ENCODE measurements around the gene KRT76.

Gene KRT76

GRCh38 chr12:52817699-52818238 is 40.6 kb upstream of the KRT76 start:
- no peak for TF ChIP-seq JUND (IDR thresholded peaks at IDR 0.05; ENCODE audit: low read depth)
- in situ Hi-C loops (cut with HindIII; ENCODE audit: low pct_unique_long_range_greater_than_20kb, low sequenced_read_pairs), result no loop called here
- DNase-seq (ENCODE audit: low read depth in 1 of 2, low spot score in 1 of 2), result no peak

DNA sequence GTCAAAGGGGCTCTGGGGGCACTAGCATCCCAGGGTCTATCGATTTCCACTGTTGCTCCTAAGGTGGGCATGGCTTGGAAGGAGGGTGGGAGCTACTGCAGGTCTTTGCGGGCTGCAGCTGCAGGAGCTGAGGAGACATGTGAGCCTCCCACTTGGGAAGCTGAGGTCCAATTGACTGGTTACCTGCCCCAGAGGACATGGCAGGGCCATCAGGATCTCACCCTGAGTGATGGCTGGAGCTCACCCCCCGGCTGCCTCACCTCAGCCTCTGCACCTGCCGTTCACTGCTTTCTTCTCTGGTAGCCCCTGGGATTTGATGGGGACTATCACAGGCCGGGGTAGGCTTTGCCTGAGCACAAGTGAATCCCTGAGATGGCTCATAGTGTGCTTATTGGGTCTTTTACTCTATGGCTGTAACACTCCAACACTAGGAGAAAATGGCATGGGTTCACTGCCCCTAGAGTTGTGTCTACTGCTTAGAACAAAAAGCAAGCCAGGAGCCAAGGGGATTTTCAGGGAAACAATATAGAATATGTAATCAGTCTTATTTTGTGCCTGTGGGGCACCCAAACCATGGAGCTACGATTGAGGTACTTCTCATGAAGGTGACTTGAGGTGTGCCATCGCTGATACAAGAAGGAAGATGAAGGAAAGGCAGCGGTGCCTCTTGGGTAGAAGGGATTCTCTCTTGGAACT is 40.0 kb upstream of the KRT76 start:
- in situ Hi-C loops (cut with HindIII; ENCODE audit: low pct_unique_long_range_greater_than_20kb, low sequenced_read_pairs), result no loop called here
- no peak for DNase-seq (ENCODE audit: low read depth in 1 of 2, low spot score in 1 of 2)
- no peak for TF ChIP-seq JUND (IDR thresholded peaks at IDR 0.05; ENCODE audit: low read depth)

DNA sequence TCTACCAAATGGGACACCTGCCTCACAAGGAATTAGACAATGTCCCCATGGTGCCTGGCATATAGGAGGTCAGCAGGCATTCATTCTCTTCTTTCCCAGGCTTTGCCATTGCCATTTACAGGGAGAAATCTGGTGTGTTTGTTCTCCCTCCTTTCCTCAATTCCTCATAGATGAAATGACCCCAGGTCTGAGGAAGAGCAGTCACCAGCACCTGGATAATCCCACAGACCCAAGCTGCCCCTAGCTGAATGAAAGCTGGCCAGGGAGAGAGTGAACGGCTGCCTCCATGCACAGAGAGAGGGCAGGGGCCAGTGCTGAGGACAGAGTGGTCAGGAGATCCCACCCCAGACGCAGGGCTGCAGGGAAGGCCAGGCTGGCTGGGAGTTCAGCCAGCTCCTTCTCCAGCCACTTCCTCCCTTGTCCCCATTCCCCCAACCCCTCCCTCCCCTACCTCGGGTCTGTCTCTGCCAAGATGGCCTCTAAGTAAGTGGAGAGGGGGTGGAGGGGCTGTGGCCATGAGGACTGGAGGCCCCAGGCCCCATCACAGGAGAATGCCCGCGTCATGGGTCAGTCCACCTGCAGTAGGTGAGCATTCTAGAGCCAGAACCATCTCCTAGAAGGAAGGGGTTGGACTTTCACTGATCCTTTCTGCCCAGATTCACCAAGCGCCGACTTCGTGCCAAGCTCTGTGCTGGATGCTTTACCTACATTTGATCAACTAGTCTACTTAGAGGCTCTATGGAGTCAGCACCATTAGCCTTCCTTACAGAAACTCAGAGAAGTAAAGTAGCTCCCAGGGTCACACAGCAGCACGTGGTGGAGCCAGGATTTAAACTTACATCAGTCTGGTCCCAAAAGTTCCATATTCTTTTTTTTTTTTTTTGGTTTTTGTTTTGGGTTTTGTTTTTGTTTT is 38.8 kb upstream of the KRT76 start:
- in situ Hi-C loops (cut with HindIII; ENCODE audit: low pct_unique_long_range_greater_than_20kb, low sequenced_read_pairs), result no loop called here

DNA sequence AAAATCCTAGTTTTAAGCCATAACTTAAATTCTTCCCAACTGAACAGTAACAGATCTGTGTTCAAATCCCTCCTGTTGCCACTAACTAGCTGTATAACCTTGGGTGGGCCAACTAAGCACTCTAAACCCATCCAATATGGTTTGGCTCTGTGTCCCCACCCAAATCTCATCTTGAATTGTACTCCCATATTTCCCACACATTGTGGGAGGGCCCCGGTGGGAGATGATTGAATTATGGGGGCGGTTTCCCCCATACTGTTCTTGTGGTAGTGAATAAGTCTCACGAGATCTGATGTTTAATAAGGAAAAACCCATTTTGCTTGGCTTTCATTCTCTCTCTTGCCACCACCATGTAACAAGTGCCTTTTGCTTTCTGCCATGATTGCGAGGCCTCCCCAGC is 38.0 kb upstream of the KRT76 start:
- no peak for TF ChIP-seq JUND (IDR thresholded peaks at IDR 0.05; ENCODE audit: low read depth)
- DNase-seq (ENCODE audit: low read depth in 1 of 2, low spot score in 1 of 2), result no peak
- in situ Hi-C loops (cut with HindIII; ENCODE audit: low pct_unique_long_range_greater_than_20kb, low sequenced_read_pairs), result no loop called here

More for the DNA sequence above, 38.8 kb upstream of the KRT76 start:
- no peak for DNase-seq (ENCODE audit: low read depth in 1 of 2, low spot score in 1 of 2)
- no peak for TF ChIP-seq JUND (IDR thresholded peaks at IDR 0.05; ENCODE audit: low read depth)

DNA sequence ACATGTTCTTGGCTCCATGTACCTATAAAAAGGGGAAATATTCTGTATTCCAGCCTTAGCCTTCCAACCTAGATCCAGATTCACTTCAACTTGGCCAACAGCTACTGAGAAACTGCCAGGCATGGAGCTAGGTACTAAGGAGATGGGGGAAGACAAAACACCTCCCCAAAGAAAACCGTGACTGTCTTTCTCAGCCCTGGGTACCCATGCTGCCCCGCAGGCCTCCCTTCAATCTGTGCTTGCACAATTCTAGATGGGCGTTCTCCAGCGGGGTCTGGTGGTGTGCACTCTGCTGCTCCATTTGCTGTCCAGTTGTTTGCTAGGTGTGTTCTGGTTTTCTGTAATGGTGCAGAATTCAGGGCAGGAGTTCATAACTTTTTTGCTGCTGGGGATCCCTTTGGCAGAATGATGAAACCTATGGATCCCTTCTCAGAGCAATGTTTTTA is 37.6 kb upstream of the KRT76 start:
- no peak for TF ChIP-seq JUND (IDR thresholded peaks at IDR 0.05; ENCODE audit: low read depth)
- no peak for DNase-seq (ENCODE audit: low read depth in 1 of 2, low spot score in 1 of 2)
- in situ Hi-C loops (cut with HindIII; ENCODE audit: low pct_unique_long_range_greater_than_20kb, low sequenced_read_pairs), result no loop called here

DNA sequence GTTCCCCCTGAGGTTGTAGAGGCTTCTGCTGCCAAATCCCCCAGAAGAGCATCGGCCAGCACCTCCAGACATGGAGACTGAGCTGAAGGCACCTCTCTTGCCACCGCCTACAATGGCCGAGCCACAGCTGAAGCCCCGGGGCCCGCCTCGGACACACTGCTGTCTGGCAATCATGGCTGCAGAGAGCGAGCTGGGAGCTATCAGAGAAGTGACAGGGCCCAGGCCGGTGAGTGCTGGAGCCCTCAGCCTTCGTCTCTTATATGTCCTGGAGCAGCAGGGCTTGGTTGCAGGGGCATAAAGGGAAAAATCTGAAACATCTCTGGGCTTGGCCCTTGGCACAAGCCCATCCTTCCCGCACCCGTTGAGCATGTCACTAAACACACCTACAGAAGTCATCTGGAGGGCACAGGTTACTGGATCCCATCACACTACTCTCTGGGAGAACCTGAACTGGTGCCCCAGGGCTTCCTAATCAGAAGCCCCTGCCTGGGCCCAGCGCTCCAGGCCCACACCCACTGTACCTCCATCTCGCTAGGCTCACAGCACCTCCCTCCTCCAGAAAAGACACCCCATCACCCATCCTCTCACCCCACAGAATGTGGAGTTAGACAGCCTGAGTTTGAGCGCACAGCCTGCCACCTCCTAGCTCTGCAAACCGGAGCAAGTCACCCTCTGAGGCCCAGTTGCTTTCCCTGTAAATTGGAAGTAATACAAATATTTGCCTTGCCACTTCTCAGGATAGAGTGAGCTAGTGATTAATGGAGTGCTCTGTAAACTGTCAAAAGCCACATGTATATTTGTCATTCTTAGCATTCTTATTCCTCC is 37.0 kb upstream of the KRT76 start, which contains the start of gene KRT4:
TSS of gene KRT4 (minus strand) at position 232 of the 825 bp plus-strand sequence. CDS start at position 174, 58 bp downstream.
- TF ChIP-seq JUND (IDR thresholded peaks at IDR 0.05; ENCODE audit: low read depth), result no peak
- in situ Hi-C loops (cut with HindIII; ENCODE audit: low pct_unique_long_range_greater_than_20kb, low sequenced_read_pairs), result no loop called here
- DNase-seq (ENCODE audit: low read depth in 1 of 2, low spot score in 1 of 2), result peak; percentile 62 to 92

GRCh38 chr12:52813203-52813819 is 36.2 kb upstream of the KRT76 start:
- no peak for TF ChIP-seq JUND (IDR thresholded peaks at IDR 0.05; ENCODE audit: low read depth)
- no peak for DNase-seq (ENCODE audit: low read depth in 1 of 2, low spot score in 1 of 2)
- in situ Hi-C loops (cut with HindIII; ENCODE audit: low pct_unique_long_range_greater_than_20kb, low sequenced_read_pairs), result no loop called here

DNA sequence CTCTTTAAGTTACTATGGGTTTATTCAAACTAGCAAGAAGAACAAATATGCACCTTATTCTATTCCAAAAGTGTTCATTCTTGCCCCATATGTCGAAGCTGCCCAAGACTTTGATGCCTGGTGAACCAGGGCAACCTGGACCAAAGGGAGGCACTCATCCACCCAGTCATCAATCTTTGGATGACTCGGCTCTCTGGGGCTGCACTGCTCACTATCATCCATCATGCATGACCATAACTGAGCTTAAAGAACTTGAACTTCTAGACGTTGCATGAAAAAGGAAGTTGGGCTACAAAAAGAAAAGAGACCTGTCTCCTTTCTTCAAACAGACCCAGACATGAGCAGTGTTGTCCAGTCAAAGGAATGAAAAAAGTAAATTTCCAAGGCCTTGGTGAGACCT is 35.6 kb upstream of the KRT76 start:
- in situ Hi-C loops (cut with HindIII; ENCODE audit: low pct_unique_long_range_greater_than_20kb, low sequenced_read_pairs), result no loop called here
- no peak for TF ChIP-seq JUND (IDR thresholded peaks at IDR 0.05; ENCODE audit: low read depth)
- no peak for DNase-seq (ENCODE audit: low read depth in 1 of 2, low spot score in 1 of 2)

GRCh38 chr12:52812073-52812400 is 34.9 kb upstream of the KRT76 start:
- DNase-seq (ENCODE audit: low read depth in 1 of 2, low spot score in 1 of 2), result no peak
- no peak for TF ChIP-seq JUND (IDR thresholded peaks at IDR 0.05; ENCODE audit: low read depth)
- in situ Hi-C loops (cut with HindIII; ENCODE audit: low pct_unique_long_range_greater_than_20kb, low sequenced_read_pairs), result no loop called here

DNA sequence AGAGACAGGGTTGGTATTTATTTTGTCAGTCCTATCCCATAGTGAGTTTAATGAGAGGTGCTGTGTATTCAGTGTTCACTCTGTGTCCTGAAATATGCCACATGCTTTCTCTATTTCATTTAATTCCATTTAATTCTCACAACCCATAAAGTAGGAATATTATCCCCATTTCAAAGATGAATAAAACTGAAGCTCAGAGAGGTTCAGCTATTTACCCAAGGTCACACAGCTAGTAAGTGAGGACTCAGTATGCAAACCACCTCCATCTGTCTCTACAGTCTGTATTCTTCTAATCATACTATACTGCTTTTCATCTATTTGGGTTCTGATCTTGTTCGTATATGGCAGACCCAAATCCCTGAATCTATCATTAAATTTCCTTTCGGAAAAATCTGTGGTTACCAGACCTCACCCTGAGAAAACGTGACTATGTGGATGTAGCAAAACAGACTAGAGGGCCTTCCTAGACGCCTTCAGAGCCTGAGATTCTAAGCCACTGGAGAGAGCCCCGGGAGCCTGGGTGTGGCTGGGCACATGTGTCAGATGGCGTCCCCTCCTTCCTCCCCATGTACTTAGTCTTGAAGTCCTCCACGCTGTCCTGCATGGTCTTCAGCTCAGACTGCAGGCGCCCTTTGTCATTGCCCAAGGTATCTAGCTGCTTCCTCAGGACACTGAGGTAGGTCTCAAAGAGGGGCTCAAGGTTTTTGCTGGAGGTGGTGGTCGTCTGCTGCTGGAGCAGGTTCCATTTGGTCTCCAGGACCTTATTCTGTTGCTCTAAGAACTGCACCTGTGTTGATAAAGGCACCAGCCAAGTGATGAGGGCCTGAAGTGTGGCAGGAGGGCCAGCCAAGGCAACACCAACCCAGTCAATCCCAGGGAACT is 34.3 kb upstream of the KRT76 start:
- DNase-seq (ENCODE audit: low read depth in 1 of 2, low spot score in 1 of 2), result no peak
- in situ Hi-C loops (cut with HindIII; ENCODE audit: low pct_unique_long_range_greater_than_20kb, low sequenced_read_pairs), result no loop called here
- TF ChIP-seq JUND (IDR thresholded peaks at IDR 0.05; ENCODE audit: low read depth), result no peak

- in situ Hi-C loops (cut with HindIII; ENCODE audit: low pct_unique_long_range_greater_than_20kb, low sequenced_read_pairs), result no loop called here
- no peak for TF ChIP-seq JUND (IDR thresholded peaks at IDR 0.05; ENCODE audit: low read depth)
These were observed 33.4 kb upstream of the KRT76 start for GRCh38 chr12:52810554-52810953.

More at GRCh38 chr12:52810554-52810953, 33.4 kb upstream of the KRT76 start:
- DNase-seq (ENCODE audit: low read depth in 1 of 2, low spot score in 1 of 2), result no peak
